H1 (cell line): ENCODE data around the gene TRIAP1. TPM values are rescaled to one million over a fixed set of nuclear protein-coding genes. Genes with fewer than 3 reads are reported as not detected.

ENCODE experiments used
- CTCF ChIA-PET: fragments of 300-600 bp; sonication (Branson Sonifier 250); formaldehyde crosslinking; loops from one replicate; lab custom pipeline; 2021; ENCODE audit not compliant: partially characterized antibody; lab: Charles Lee
- POLR2A ChIA-PET: fragments of 300-600 bp; sonication (Branson Sonifier 250); formaldehyde crosslinking; loops from one replicate; lab custom pipeline; 2021; ENCODE audit warnings: inconsistent platforms; ENCODE audit not compliant: partially characterized antibody; lab: Charles Lee
- DNase-seq, 2 experiments: peaks; one replicate each; pipeline versions ENCODE4 v3.0.0 to v3.0.0-alpha.2; 2010 to 2022; ENCODE audit warnings: low spot score in 2 of 2, low read depth in 1 of 2, mixed read lengths in 1 of 2
- FAIRE-seq: peaks from 2 replicates; lab custom pipeline; 2011; peaks lifted over from hg19 to GRCh38; lab: Jason Lieb, UNC
- H2AFZ ChIP-seq: 2 replicates; pipeline ENCODE4 v1.8.1; 2012; ENCODE audit warnings: low read length, inconsistent platforms
- H2AK5ac ChIP-seq: 2 replicates; pipeline ENCODE4 v1.6.1; 2013; ENCODE audit warnings: low read depth, low read length
- H2BK120ac ChIP-seq: replicated peaks from 2 replicates; pipeline ENCODE3; 2013; ENCODE audit warnings: low read depth, low read length, inconsistent platforms
- H2BK12ac ChIP-seq: 2 replicates; pipeline ENCODE4 v1.6.1; 2013; ENCODE audit warnings: low read depth, low read length
- H2BK15ac ChIP-seq: 2 replicates; pipeline ENCODE4 v1.6.1; 2013; ENCODE audit warnings: low read length
- H2BK20ac ChIP-seq: 2 replicates; pipeline ENCODE4 v1.6.1; 2013; ENCODE audit warnings: low read length
- H2BK5ac ChIP-seq: 2 replicates; pipeline ENCODE4 v1.6.1; 2013; ENCODE audit warnings: low read depth, low read length
- H3K14ac ChIP-seq: 2 replicates; pipeline ENCODE4 v1.6.1; 2013; ENCODE audit warnings: inconsistent platforms; ENCODE audit not compliant: insufficient read length
- H3K18ac ChIP-seq: 2 replicates; pipeline ENCODE4 v1.6.1; 2013; ENCODE audit warnings: low read length; ENCODE audit errors: extremely low read depth
- H3K23ac ChIP-seq: 2 replicates; pipeline ENCODE4 v1.6.1; 2013; ENCODE audit warnings: inconsistent platforms; ENCODE audit not compliant: insufficient read length
- H3K23me2 ChIP-seq: 2 replicates; pipeline ENCODE4 v1.6.1; 2013; ENCODE audit warnings: low read depth, low read length
- H3K27ac ChIP-seq: 2 replicates; pipeline ENCODE4 v1.6.1; 2011; ENCODE audit warnings: low read depth, low read length, inconsistent platforms
- H3K27me3 ChIP-seq, 4 experiments: replicated peaks in 1 of 4; 1 replicate in 1 of 4; 2 replicates in 3 of 4; pipeline versions ENCODE4 v1.6.1 to v1.8.1; 2011 to 2013; ENCODE audit warnings: low read length in 3 of 4, mild to moderate bottlenecking in 3 of 4, inconsistent platforms in 2 of 4, mixed read lengths in 2 of 4, moderate library complexity in 1 of 4; ENCODE audit not compliant: control insufficient read depth in 3 of 4, insufficient read depth in 3 of 4; ENCODE audit errors: extremely low read depth in 1 of 4
- H3K36me3 ChIP-seq, 4 experiments: 2 replicates each; pipeline versions ENCODE4 v1.6.1 to v1.8.1; 2011 to 2013; ENCODE audit warnings: mild to moderate bottlenecking in 4 of 4, low read length in 3 of 4, moderate library complexity in 2 of 4, control low read depth in 1 of 4, inconsistent platforms in 1 of 4; ENCODE audit not compliant: insufficient read depth in 4 of 4, control insufficient read depth in 2 of 4
- H3K4ac ChIP-seq: replicated peaks from 2 replicates; pipeline ENCODE3; 2013; ENCODE audit warnings: low read length, low read depth, mixed read lengths, inconsistent platforms; ENCODE audit not compliant: insufficient read length
- H3K4me1 ChIP-seq, 4 experiments: replicated peaks in 1 of 4; 1 replicate in 1 of 4; 2 replicates in 3 of 4; pipeline versions ENCODE4 v1.6.1 to v1.8.1; 2011 to 2013; ENCODE audit warnings: low read length in 3 of 4, inconsistent platforms in 2 of 4, mixed read lengths in 1 of 4; ENCODE audit not compliant: insufficient read depth in 4 of 4, control insufficient read depth in 3 of 4
- H3K4me2 ChIP-seq, 2 experiments: 2 replicates each; pipeline versions ENCODE4 v1.6.1 to v1.8.1; 2011 to 2013; ENCODE audit warnings: low read depth in 2 of 2, low read length in 2 of 2, control low read depth in 1 of 2, inconsistent platforms in 1 of 2, mild to moderate bottlenecking in 1 of 2; ENCODE audit not compliant: insufficient read depth in 1 of 2
- H3K4me3 ChIP-seq, 4 experiments: fragments of 200-600, 300-600 bp in 1 of 4; sonication (generic), shearing (Covaris generic), sonication (Bioruptor Twin) in 1 of 4; 2 replicates each; pipeline versions ENCODE4 v1.5.1 to v1.8.1; 2011 to 2016; ENCODE audit warnings: low read length in 4 of 4, low read depth in 3 of 4, control low read depth in 2 of 4, inconsistent platforms in 2 of 4, mild to moderate bottlenecking in 2 of 4, mixed read lengths in 1 of 4, moderate library complexity in 1 of 4; ENCODE audit not compliant: insufficient read depth in 2 of 4; ENCODE audit errors: extremely low read depth in 1 of 4
- H3K56ac ChIP-seq: replicated peaks from 2 replicates; pipeline ENCODE3; 2013; ENCODE audit warnings: low read depth, mild to moderate bottlenecking, mixed read lengths, low read length, inconsistent platforms; ENCODE audit not compliant: insufficient read length
- H3K79me1 ChIP-seq: 2 replicates; pipeline ENCODE4 v1.6.1; 2013; ENCODE audit warnings: low read depth, low read length, control low read depth
- H3K79me2 ChIP-seq, 2 experiments: 2 replicates each; pipeline versions ENCODE4 v1.6.1 to v1.8.1; 2012 to 2013; ENCODE audit warnings: low read length in 2 of 2, mild to moderate bottlenecking in 2 of 2, inconsistent platforms in 1 of 2; ENCODE audit not compliant: insufficient read depth in 2 of 2, control insufficient read depth in 1 of 2
- H3K9ac ChIP-seq, 4 experiments: replicated peaks in 1 of 4; 1 replicate in 1 of 4; 2 replicates in 3 of 4; pipeline versions ENCODE4 v1.6.1 to v1.8.1; 2011 to 2013; ENCODE audit warnings: low read depth in 3 of 4, low read length in 3 of 4, control low read depth in 2 of 4, mild to moderate bottlenecking in 2 of 4, moderate library complexity in 2 of 4, inconsistent platforms in 1 of 4; ENCODE audit errors: extremely low read depth in 1 of 4
- H3K9me3 ChIP-seq, 2 experiments: 2 replicates each; pipeline versions ENCODE4 v1.6.1 to v1.8.1; 2012 to 2013; ENCODE audit warnings: mild to moderate bottlenecking in 2 of 2, moderate library complexity in 2 of 2, control low read depth in 1 of 2, inconsistent platforms in 1 of 2, low read depth in 1 of 2, low read length in 1 of 2, mixed read lengths in 1 of 2; ENCODE audit not compliant: insufficient read depth in 2 of 2
- H4K20me1 ChIP-seq, 2 experiments: replicated peaks in 1 of 2; 2 replicates each; pipeline versions ENCODE3 to v1.8.1; 2011 to 2013; ENCODE audit warnings: inconsistent platforms in 2 of 2, low read length in 2 of 2, mild to moderate bottlenecking in 1 of 2; ENCODE audit not compliant: insufficient read depth in 2 of 2, control insufficient read depth in 1 of 2
- H4K5ac ChIP-seq: 2 replicates; pipeline ENCODE4 v1.6.1; 2013; ENCODE audit warnings: low read length, low read depth, mixed read lengths, inconsistent platforms; ENCODE audit not compliant: insufficient read length
- H4K8ac ChIP-seq: 2 replicates; pipeline ENCODE4 v1.8.0; 2013; ENCODE audit warnings: mild to moderate bottlenecking, moderate library complexity, low read length, inconsistent platforms; ENCODE audit not compliant: insufficient read depth; ENCODE audit errors: extremely low read depth
- H4K91ac ChIP-seq: replicated peaks from 2 replicates; pipeline ENCODE3; 2013; ENCODE audit warnings: low read length, mixed read lengths, inconsistent platforms; ENCODE audit not compliant: insufficient read length
- ASH2L ChIP-seq: fragments of 200-600, 300-600 bp; sonication (generic); IDR thresholded peaks from one replicate; pipeline ENCODE4 v1.7.1; 2017; ENCODE audit warnings: low read length
- ATF2 ChIP-seq: IDR thresholded peaks from 2 replicates; pipeline ENCODE4 v1.6.1; 2012; ENCODE audit warnings: low read length, inconsistent platforms
- ATF3 ChIP-seq: IDR thresholded peaks from 2 replicates; pipeline ENCODE4 v1.6.1; 2011; ENCODE audit warnings: low read depth, mild to moderate bottlenecking, low read length; ENCODE audit not compliant: insufficient read depth
- BRCA1 ChIP-seq: IDR thresholded peaks from 2 replicates; pipeline ENCODE4 v1.6.1; 2012; ENCODE audit warnings: low read depth, low read length, improper control_type of control experiment
- CREB1 ChIP-seq: IDR thresholded peaks from 2 replicates; pipeline ENCODE4 v1.6.1; 2012; ENCODE audit warnings: inconsistent platforms
- EZH2 ChIP-seq: fragments of 200-600 bp; sonication (generic); IDR thresholded peaks from 2 replicates; pipeline ENCODE4 v1.7.1; 2012; ENCODE audit warnings: low read depth, mild to moderate bottlenecking, moderate library complexity, low read length, inconsistent platforms; ENCODE audit not compliant: severe bottlenecking
- FOSL1 ChIP-seq: IDR thresholded peaks from 2 replicates; pipeline ENCODE4 v1.6.1; 2011; ENCODE audit warnings: mild to moderate bottlenecking, low read depth, low read length, moderate library complexity; ENCODE audit not compliant: insufficient read depth
- GTF2F1 ChIP-seq: IDR thresholded peaks from 2 replicates; pipeline ENCODE4 v1.6.1; 2012; ENCODE audit warnings: low read depth, low read length, improper control_type of control experiment, borderline replicate concordance
- POLR2A ChIP-seq, 2 experiments: IDR thresholded peaks; 1 replicate in 1 of 2; 2 replicates in 1 of 2; pipeline ENCODE4 v1.6.1; 2011; ENCODE audit warnings: low read depth in 2 of 2, low read length in 2 of 2, mild to moderate bottlenecking in 2 of 2; ENCODE audit errors: control extremely low read depth in 1 of 2
- POU5F1 ChIP-seq: IDR thresholded peaks from 2 replicates; pipeline ENCODE4 v1.6.1; 2011; ENCODE audit warnings: low read depth, mild to moderate bottlenecking, low read length, moderate library complexity
- RXRA ChIP-seq: IDR thresholded peaks from 2 replicates; pipeline ENCODE4 v1.6.1; 2011; ENCODE audit warnings: low read depth, mild to moderate bottlenecking, low read length, moderate library complexity; ENCODE audit not compliant: insufficient read depth
- SP2 ChIP-seq: IDR thresholded peaks from 2 replicates; pipeline ENCODE4 v1.6.1; 2012; ENCODE audit warnings: mild to moderate bottlenecking, low read length, inconsistent platforms
- ZNF274 ChIP-seq: IDR thresholded peaks from 2 replicates; pipeline ENCODE4 v1.7.0; 2012; ENCODE audit warnings: low read length, borderline replicate concordance; ENCODE audit errors: extremely low read depth
- WGBS, 2 experiments: shearing (Covaris generic) in 1 of 2; methylation state at CpG; one replicate each; pipeline versions ENCODE4 v1.1.6 to v1.1.7; 2013 to 2015; ENCODE audit warnings: low lambda C conversion rate in 2 of 2, mixed read lengths in 2 of 2, inconsistent platforms in 1 of 2, low coverage in 1 of 2, missing lambda C conversion rate in 1 of 2; ENCODE audit not compliant: insufficient replicate concordance in 2 of 2, insufficient coverage in 1 of 2, insufficient read length in 1 of 2; ENCODE audit errors: extremely low coverage in 1 of 2, missing lambda C conversion rate in 1 of 2; 5-methylcytosine and 5-hydroxymethylcytosine counted together
- polyA plus RNA-seq, 7 experiments: library from polyadenylated mRNA; depleted of rRNA in 3 of 7; stranded (reverse) in 5 of 7; unstranded in 2 of 7; fragments of >200 nt in 5 of 7; fragments of 200-250 nt in 2 of 7; gene quantifications; 1 replicate in 5 of 7; 2 replicates in 1 of 7; 4 replicates in 1 of 7; pipeline versions ENCODE4 v1.2.1 to v1.2.3, GENCODE V29; 2011 to 2013; ENCODE audit warnings: missing spikeins in 2 of 7, mixed read lengths in 2 of 7
- total RNA-seq: library from RNA; stranded (reverse); fragmentation: NEBNext Ultra II Directional; extraction: Animal tissue kit (Norgen Biotek cat#: 25700); gene quantifications from 2 replicates; pipeline ENCODE4 v1.2.1, GENCODE V29; 2021

The TRIAP1 gene
- total and polyA plus RNA-seq, 2 of the 8 experiments (the other 6 are each of a cell fraction or from before 2014, with no cell fraction given) = 42.0 to 63.4 TPM

DNA sequence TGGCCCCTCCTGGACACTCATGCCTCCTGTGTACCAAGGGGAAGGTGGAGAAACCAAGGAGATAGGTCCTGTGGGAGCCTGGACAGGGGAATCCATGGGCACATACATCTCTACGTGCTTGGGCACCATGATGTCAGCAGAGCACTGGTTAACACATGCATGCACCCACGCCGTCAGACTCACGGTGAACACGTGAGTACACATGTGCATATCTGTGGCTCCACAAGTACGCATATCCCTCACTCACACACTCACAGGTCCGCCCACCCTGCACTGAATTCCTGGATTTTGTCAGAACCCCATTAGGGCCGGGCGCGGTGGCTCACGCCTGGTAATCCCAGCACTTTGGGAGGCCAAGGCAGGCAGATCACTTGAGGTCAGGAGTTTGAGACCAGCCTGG is 37.4 kb downstream of the TRIAP1 start:
- H3K4me2 ChIP-seq = no peak overlapping the region
- H2BK20ac ChIP-seq = no peak overlapping the region
- H2AK5ac ChIP-seq = no peak overlapping the region; the same call in 1 of the 2 replicates
- peak overlapping the region; percentile 22 for H4K91ac ChIP-seq
- peak overlapping the region; percentile 89 for H2BK15ac ChIP-seq
- no peak overlapping the region for H2AFZ ChIP-seq
- H3K18ac ChIP-seq = no peak overlapping the region
- 93% methylated on average over 11 of the region's 11 CpGs; no CpG with 5 or more reads in 1 of the 2 experiments for WGBS, 2 experiments
- no peak overlapping the region for H3K4me3 ChIP-seq
- peaks cover 0 to 8% (median 2%) of the 10 kb centered on the region in 4 experiments; a peak in 3 of 7 replicates for H3K4me1 ChIP-seq
- no peak overlapping the region for H4K8ac ChIP-seq
- no peaks in the 10 kb centered on the region for H3K27me3 ChIP-seq
- no peak overlapping the region for H3K4ac ChIP-seq
- H3K79me2 ChIP-seq = no peaks in the 10 kb centered on the region
- H3K9ac ChIP-seq = no peak overlapping the region
- DNase-seq (no peak), FAIRE-seq (no peak)
- no peaks in the 10 kb centered on the region for H3K23me2 ChIP-seq
- peak overlapping the region; percentile 52; the same call in 1 of the 2 replicates for H2BK12ac ChIP-seq
- no peak overlapping the region for H4K5ac ChIP-seq
- no peaks in the 10 kb centered on the region for H4K20me1 ChIP-seq
- ChIA-PET CTCF (interaction anchor here (0.6 to 2.0 kb wide), 5 partner anchors 22 to 104 kb away, joined by 3 to 10 read pairs (median 4); no protein-coding TSS in a partner anchor), POLR2A (interaction anchor here (1.9 to 2.4 kb wide), 2 partner anchors 14 to 20 kb away, joined by 8 to 10 read pairs; no protein-coding TSS in a partner anchor)
- H3K27ac ChIP-seq = no peak overlapping the region
- H3K9me3 ChIP-seq = no peaks in the 10 kb centered on the region
- no peak overlapping the region for H3K56ac ChIP-seq
- no peak overlapping the region for H2BK5ac ChIP-seq
- no peak overlapping the region for H3K23ac ChIP-seq
- H3K36me3 ChIP-seq = no peaks in the 10 kb centered on the region
- no peak overlapping the region for H2BK120ac ChIP-seq
- H3K14ac ChIP-seq = no peak overlapping the region
- H3K79me1 ChIP-seq = no peaks in the 10 kb centered on the region
- TF ChIP-seq RXRA (no peak), ATF3 (no peak), GTF2F1 (no peak), EZH2 (no peak), BRCA1 (no peak), POLR2A (IDR thresholded peaks at IDR 0.05; ENCODE audit: control extremely low read depth in 1 of 2, low read depth in 2 of 2, low read length in 2 of 2) (no peak), ZNF274 (no peak), ATF2 (no peak), POU5F1 (no peak), CREB1 (no peak), ASH2L (no peak), FOSL1 (no peak), SP2 (no peak)
